Measurements from ENCODE around the gene RWDD4. TPM values are rescaled to one million over a fixed set of nuclear protein-coding genes. Genes with fewer than 3 reads are reported as not detected.

RWDD4 gene
- total RNA-seq, 1 donor from 2014 or later: 47.1 TPM

DNA sequence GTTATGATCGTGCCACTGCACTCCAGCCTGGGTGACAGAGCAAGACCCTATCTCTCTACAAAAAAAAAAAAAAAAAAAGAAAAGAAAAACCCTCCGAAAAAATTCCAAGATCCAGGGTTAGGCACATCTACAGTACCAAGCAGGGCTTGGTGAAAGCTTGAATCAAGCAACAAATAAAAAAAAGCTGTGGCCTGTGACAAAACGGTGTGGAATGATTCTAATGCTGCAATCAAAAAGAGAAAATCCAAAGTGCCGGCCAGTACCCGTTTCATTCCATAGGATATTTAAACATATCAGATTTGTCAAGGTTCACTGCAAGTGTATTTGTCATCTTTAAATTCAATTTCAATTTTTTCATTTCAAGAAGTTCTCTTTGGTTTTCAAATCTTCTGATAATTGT is 20.5 kb downstream of the RWDD4 start:
- Histone ChIP-seq H3K4me3 (no peak overlapping the region), H3K4me1 (peaks cover 15% of the 10 kb centered on the region), H4K20me1 (ENCODE audit: low read depth) (no peaks in the 10 kb centered on the region), H3K4me2 (no peak overlapping the region), H3K27ac (no peak overlapping the region), H3K9me3 (ENCODE audit: low read depth) (no peaks in the 10 kb centered on the region), H3F3A (ENCODE audit: low read depth) (peaks cover 12% of the 10 kb centered on the region), H2AFZ (replicated peaks) (no peak overlapping the region), H3K79me2 (ENCODE audit: low read depth) (no peaks in the 10 kb centered on the region), H3K9ac (no peak overlapping the region), H3K27me3 (no peaks in the 10 kb centered on the region), H3K36me3 (no peaks in the 10 kb centered on the region)
- TF ChIP-seq, protein P1, sequence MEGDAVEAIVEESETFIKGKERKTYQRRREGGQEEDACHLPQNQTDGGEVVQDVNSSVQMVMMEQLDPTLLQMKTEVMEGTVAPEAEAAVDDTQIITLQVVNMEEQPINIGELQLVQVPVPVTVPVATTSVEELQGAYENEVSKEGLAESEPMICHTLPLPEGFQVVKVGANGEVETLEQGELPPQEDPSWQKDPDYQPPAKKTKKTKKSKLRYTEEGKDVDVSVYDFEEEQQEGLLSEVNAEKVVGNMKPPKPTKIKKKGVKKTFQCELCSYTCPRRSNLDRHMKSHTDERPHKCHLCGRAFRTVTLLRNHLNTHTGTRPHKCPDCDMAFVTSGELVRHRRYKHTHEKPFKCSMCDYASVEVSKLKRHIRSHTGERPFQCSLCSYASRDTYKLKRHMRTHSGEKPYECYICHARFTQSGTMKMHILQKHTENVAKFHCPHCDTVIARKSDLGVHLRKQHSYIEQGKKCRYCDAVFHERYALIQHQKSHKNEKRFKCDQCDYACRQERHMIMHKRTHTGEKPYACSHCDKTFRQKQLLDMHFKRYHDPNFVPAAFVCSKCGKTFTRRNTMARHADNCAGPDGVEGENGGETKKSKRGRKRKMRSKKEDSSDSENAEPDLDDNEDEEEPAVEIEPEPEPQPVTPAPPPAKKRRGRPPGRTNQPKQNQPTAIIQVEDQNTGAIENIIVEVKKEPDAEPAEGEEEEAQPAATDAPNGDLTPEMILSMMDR (IDR thresholded peaks at IDR 0.05): no peak
- TF ChIP-seq EZH2 (IDR thresholded peaks at IDR 0.05): no peak
- TF ChIP-seq EZH2phosphoT487 (IDR thresholded peaks at IDR 0.05): no peak
- peaks cover 23% of the 10 kb centered on the region for H3K4me1 Mint-ChIP-seq
- no peak for DNase-seq (ENCODE audit: low spot score)
- H3K4me3 Mint-ChIP-seq: no peak overlapping the region
- no peak overlapping the region for H3K27ac Mint-ChIP-seq
- no peaks in the 10 kb centered on the region for H3K9me3 Mint-ChIP-seq
- peaks cover 7% of the 10 kb centered on the region for H3K36me3 Mint-ChIP-seq
- no peaks in the 10 kb centered on the region for H3K27me3 Mint-ChIP-seq (ENCODE audit: insufficient read depth, low read depth)

DNA sequence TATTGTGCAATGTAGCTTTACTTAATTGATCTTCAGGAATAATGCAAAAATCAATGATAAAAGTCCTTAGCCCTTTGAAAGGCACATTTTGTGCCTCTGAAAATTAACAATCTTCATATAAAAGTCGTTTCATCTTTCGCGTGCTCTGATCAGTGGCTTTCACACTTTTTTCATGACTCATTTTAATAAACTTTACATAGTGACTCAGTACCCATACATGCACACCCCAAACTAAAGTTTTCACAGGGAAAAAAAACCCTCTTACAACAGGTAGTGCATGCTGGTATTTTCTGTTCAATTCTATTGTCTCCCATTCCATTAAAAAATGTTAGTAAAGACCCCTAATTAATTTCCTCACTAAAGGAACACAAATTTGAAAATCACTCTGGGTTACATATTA is 21.5 kb downstream of the RWDD4 start:
- no peak overlapping the region for H2AFZ ChIP-seq (replicated peaks)
- no peaks in the 10 kb centered on the region for H3K9me3 ChIP-seq (ENCODE audit: low read depth)
- TF ChIP-seq EZH2 (IDR thresholded peaks at IDR 0.05): no peak
- TF ChIP-seq, protein P1 (IDR thresholded peaks at IDR 0.05): no peak
- no peak for TF ChIP-seq EZH2phosphoT487 (IDR thresholded peaks at IDR 0.05)
- H3K4me2 ChIP-seq: no peak overlapping the region
- Mint-ChIP-seq H3K4me3 (no peak overlapping the region), H3K36me3 (peaks cover 7% of the 10 kb centered on the region), H3K9me3 (no peaks in the 10 kb centered on the region), H3K27me3 (ENCODE audit: insufficient read depth, low read depth) (no peaks in the 10 kb centered on the region), H3K4me1 (peaks cover 28% of the 10 kb centered on the region), H3K27ac (no peak overlapping the region)
- no peak overlapping the region for H3K27ac ChIP-seq
- DNase-seq (ENCODE audit: low spot score): no peak
- H3K79me2 ChIP-seq (ENCODE audit: low read depth): no peaks in the 10 kb centered on the region
- H3K36me3 ChIP-seq: no peaks in the 10 kb centered on the region
- no peak overlapping the region for H3K4me3 ChIP-seq
- H3K27me3 ChIP-seq: no peaks in the 10 kb centered on the region
- H3F3A ChIP-seq (ENCODE audit: low read depth): peaks cover 12% of the 10 kb centered on the region
- no peaks in the 10 kb centered on the region for H4K20me1 ChIP-seq (ENCODE audit: low read depth)
- H3K4me1 ChIP-seq: peaks cover 15% of the 10 kb centered on the region
- no peak overlapping the region for H3K9ac ChIP-seq

DNA sequence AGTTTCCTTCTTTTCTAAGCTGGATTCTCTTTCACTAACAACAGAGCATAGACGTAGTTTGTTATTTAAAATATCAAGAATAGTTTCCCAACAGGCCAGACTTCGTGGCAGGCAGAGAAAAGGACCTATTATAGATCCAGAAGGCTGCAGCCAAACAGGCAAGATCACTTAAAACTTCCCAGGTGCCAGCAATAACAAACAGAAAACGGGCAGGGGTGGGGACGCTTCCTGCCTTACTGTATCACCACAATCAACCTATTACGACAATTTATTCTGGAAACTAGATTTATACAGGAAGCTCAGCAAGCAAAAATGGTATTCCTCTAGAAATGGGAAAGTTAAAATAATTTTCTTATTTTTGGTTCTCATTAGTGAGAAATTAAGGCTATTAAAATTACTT is 22.1 kb downstream of the RWDD4 start:
- DNase-seq (ENCODE audit: low spot score): no peak
- TF ChIP-seq, protein P1 (IDR thresholded peaks at IDR 0.05): no peak
- TF ChIP-seq EZH2phosphoT487 (IDR thresholded peaks at IDR 0.05) (no peak), EZH2 (IDR thresholded peaks at IDR 0.05) (no peak)
- Mint-ChIP-seq H3K4me1 (peaks cover 28% of the 10 kb centered on the region), H3K27ac (no peak overlapping the region), H3K36me3 (peaks cover 5% of the 10 kb centered on the region), H3K27me3 (ENCODE audit: insufficient read depth, low read depth) (no peaks in the 10 kb centered on the region), H3K9me3 (no peaks in the 10 kb centered on the region), H3K4me3 (no peak overlapping the region)
- H3K4me1 ChIP-seq: peaks cover 15% of the 10 kb centered on the region
- no peaks in the 10 kb centered on the region for H3K36me3 ChIP-seq
- peaks cover 12% of the 10 kb centered on the region for H3F3A ChIP-seq (ENCODE audit: low read depth)
- H3K9ac ChIP-seq: no peak overlapping the region
- no peak overlapping the region for H3K27ac ChIP-seq
- H3K9me3 ChIP-seq (ENCODE audit: low read depth): no peaks in the 10 kb centered on the region
- H3K4me2 ChIP-seq: no peak overlapping the region
- H3K4me3 ChIP-seq: no peak overlapping the region
- H2AFZ ChIP-seq (replicated peaks): no peak overlapping the region
- H4K20me1 ChIP-seq (ENCODE audit: low read depth): no peaks in the 10 kb centered on the region
- no peaks in the 10 kb centered on the region for H3K79me2 ChIP-seq (ENCODE audit: low read depth)
- no peaks in the 10 kb centered on the region for H3K27me3 ChIP-seq

Measured in neural progenitor cell (in vitro differentiated cells).